Activated naive CD8-positive, alpha-beta T cell treated with anti-CD3 and anti-CD28 coated beads, Interleukin-2, amount 50 U/mL, for 16 hours (primary cell): ENCODE data around the gene ELMOD2.
A peak's percentile ranks its signal among the peaks of the same experiment; 100 is the strongest.
"Not testable (repeated sequence)": the region's sequence is repeated elsewhere in the genome, so short reads cannot be mapped to it uniquely, and the experiment has no call there.

Experiments
- DNase-seq: peaks from one replicate; pipeline ENCODE4 v3.0.0-alpha.2; 2020; ENCODE audit warnings: low read depth, low spot score

ELMOD2 gene, protein sequence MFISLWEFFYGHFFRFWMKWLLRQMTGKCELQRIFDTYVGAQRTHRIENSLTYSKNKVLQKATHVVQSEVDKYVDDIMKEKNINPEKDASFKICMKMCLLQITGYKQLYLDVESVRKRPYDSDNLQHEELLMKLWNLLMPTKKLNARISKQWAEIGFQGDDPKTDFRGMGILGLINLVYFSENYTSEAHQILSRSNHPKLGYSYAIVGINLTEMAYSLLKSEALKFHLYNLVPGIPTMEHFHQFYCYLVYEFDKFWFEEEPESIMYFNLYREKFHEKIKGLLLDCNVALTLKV

DNA sequence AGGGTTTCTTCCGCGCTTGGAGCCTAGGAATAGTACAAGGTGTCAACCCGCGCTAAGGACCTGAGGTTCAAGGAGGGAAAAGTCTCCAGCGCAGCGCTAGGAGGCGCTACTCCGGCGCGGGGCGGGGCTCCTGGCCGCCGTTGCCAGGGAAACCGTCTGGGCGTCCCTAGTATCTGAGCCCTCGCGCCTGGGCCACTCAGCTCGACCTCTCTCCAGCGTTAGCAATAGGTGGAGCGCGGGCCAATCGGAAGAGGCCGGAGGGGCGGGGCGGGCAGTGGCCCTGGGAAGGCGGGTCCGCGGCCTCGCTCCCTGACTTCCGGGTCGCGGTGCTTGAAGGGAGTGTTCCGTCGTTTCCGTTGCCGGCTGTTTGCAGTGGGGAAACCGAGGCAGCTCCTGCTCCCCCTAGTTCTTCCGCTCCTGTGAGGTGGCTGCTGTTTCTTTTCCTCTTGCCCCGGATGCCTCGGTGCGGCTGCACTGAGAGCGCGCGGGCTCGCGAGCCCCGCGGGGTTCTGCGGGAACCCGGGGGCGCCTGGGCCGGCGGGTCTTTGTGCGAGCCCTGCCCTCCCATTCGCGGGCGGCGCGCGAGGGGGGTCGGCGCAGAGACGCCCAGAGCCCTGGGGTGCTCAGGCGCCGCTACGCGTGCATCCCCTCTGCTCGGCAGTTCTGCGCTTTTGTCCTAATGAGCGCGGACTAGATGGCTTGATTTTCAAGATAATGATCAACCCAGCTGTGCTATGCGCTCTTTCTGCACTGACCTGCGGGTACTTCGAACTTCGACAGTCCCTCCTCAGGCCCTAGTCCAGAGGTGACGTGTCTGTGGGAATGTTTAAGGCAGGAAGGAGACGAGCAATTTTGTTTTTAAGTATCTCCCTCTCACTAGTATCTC lies at the start of gene ELMOD2:
Gene ELMOD2, plus strand, starts transcription at position 312 of the 886 bp plus-strand sequence. CDS start 1,261 bp downstream, outside the sequence.
- DNase-seq, result peak; percentile 92

DNA sequence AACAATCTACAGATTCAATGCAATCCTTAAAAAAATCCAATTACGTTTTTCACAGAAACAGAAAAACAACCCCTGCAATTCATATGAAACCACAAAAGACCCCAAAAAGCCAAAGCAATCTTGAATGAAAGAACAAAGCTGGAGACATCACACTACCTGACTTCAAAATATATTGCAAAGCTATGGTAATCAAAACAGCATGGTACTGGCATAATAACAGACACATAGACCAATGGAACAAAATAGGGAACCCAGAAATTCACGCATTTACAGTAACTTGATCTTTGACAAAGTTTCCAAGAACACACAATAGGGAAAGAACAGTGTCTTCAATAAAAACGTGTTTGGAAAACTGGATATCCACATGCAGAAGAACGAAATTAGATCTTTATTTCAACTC lies 40.5 kb upstream of the ELMOD2 start:
- no peak for DNase-seq

DNA sequence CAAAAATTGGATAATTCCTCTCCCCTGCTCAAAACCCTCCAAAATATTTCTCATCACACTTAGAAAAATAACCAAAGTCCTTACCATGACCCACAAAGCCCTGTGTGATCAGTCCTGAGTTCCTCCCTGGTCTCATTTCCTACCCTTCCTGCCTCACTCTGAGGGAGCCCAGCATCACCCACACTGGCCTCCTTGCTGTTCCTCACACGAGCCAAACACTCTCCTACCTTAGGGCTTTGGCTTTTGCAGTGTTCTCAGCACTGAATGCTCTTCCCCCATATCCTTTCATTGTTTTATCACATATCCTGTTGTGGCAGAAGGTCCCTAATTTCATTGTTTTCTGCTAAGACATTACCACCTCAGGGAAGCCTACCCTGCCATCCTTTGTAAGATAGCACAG lies 38.0 kb upstream of the ELMOD2 start:
- no peak for DNase-seq

DNA sequence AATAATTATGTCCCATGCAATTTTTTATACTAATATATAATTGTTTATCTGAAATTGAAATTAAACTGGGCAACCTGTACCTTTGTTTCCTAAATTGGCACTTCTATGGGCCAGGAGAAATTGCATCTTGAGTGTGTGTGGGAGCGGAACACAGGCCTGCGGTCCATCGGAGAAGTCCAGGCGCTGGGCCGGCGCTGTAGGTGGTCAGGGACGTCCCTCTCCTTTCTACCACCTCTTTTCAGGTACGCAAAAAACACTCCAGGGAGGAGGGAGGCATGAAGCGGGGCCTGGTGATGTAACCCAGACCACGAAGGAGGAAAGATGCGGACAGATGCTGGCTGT lies 26.6 kb upstream of the ELMOD2 start:
- DNase-seq, result no peak

DNA sequence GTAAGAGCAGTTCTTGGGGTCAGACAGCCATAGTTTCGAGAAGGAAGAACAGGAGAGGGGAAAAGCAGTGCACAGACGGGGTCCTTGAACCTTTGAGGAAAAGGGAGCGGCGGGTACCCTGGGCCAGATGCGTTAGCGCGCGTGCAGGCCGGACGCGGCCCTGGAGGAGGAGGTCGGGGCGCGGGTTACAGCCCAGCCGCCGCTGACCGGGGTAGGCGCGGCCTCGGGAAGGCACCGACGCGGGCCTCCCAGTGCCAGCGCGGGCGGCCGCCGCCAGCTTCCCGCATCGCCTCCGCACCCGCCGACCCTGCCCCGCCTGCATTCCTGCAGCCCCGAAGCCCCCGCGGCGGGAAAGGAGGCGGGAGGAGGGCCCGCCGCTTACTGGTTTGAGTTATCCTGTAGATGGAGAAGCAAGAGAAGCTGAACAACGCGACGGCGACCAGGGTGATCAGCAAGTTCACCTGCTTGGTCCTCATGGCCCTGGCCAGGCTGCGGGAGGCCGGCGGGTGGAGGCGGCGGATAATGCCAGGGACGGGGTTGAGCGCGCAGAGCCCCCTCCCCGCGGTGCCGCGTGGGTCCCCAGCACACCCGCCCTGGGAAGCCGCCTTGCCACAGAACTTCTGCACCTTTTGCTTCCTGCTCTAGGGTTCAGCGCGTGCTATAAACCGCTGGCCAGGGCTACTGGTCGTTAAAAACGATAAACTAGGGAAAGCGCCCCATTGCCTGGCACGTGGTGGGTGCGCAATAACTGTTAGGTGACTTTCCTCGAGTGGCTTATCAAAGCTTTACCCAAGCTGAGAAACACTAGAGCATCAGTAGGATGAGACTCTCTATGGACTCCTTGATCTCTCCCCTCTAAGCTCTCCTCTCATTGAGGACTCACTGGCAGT lies 26.0 kb upstream of the ELMOD2 start, which contains the start of gene MGAT4D:
Gene MGAT4D, minus strand, starts transcription at position 547 of the 890 bp plus-strand sequence. Its CDS starts 71 bp downstream, at position 476.
- DNase-seq, result no peak

DNA sequence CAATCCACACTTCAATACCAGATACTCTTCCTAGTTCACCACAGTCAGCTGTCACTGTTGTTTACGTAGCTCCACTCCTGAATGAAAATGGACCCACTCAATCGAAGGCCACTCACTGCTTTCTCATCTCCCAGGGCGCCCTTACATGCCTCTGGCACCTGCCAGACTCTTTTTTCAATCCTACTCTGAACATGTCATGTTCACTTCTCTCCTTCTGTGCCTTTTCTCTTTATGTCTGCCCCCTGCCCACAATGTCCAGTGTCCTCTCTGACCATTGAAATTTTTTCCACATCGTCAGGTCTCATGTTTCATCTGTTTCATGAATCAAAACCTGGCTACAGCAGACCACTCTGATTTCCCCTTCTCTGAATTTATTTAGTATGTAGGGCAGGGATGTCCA lies 24.6 kb upstream of the ELMOD2 start:
- no peak for DNase-seq

DNA sequence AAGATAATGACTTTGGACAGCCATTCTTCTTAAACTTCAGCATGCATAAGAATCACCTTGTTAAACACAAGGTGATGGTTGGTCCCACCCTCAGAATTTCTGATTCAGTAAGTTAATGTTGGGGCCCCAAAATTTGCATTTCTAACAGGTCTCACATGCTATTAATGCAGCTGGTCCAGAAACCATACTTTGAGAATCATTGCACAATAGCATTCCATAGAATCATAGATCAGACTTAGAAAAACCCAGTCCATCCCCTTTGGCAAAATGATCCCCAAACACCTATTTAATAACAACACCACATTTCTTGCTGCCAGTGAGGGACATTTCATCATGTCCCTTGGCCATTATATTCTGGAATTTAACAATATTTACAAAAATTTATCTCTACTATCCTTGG lies 19.7 kb upstream of the ELMOD2 start:
- DNase-seq, result no peak

DNA sequence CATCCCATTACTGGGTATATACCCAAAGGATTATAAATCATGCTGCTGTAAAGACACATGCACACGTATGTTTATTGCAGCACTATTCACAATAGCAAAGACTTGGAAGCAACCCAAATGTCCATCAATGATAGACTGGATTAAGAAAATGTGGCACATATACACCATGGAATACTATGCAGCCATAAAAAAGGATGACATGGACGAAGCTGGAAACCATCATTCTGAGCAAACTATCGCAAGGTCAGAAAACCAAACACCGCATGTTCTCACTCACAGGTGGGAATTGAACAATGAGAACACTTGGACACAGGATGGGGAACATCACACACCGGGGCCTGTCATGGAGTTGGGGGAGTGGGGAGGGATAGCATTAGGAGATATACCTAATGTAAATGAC lies 10.2 kb upstream of the ELMOD2 start:
- DNase-seq, result not testable (repeated sequence)

DNA sequence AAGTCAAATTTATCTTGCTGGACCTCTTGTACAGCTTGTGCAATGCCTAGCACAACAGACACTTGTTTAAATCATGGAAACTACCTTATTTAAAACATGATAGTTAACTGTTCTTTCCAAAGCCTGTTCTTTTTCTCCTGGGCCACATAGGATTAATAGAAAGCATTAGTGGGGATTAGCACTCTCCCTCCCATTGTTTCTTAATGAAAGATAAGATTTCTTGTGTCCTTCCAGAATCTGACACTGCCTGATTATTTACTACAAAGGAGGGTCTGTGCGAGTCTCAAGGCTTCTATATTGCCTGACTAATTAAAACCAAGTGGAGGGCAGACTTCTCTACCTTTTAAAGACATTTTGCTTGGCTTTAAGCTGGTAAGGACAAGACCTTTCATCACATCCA lies 8.5 kb upstream of the ELMOD2 start:
- DNase-seq, result no peak

DNA sequence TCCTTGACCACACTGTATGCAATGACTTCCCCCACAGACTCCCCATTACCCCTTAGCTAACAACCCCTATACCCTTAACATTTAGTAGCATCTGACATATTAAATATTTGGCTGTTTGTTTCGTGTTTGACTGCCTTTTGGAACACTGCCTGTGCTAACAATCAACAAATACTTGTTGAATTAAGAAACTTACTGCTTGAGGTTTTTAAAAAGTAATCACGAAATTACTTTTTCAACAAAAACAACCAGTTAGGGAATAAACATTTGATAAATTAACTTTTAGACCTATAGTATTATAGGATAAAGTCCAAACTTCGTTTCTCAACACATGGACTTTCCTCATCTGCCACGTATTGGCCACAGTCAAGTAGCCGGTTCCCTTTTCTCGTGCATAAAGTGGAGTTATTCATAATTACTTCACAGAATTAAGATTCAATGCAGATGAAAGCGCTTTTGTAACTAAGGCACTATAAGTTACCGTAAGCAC lies 555 bp upstream of the ELMOD2 start:
- DNase-seq, result no peak

DNA sequence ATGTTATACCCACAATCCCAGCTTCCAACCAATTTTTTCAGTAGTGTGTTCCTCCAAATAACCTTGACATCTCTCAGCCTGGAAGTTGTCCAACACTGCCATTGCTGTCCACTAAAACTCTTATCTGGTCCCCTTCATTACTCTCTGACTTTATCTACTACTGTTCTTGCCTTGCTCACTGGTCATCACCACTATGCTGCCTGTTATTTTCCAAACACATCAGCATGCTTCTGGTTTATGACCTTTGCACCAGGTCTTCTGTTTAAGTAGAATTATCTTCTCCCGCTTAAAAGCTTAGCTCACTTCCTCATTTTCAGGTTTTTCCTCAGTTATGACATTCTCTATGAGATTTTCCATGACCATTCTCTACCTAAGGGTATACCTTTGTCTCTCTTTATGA lies 5.5 kb downstream of the ELMOD2 start:
- no peak for DNase-seq

DNA sequence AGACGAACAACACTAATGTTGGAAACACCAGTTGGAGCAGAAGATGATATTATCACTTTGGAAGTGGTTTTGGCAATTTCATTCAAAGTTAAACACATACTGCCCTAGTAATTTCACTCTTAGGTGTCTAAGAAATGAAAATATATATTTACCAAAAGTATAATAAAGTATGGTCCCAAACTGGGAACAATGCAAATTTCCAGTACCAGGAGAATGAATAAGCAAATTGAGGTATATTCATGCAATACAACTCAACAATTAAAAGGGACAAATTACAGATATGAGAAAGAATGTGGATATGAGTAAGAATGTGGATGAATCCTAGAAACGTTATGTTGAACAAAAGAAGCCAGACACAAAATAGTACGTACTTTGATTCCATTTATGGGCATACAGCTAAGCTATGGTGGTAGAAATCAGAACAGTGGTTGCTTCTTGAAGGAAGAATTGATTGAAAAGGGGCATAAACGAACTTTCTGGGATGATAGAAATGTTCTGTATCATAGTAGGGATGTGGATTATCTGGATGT lies 10.0 kb downstream of the ELMOD2 start:
- DNase-seq, result no peak

DNA sequence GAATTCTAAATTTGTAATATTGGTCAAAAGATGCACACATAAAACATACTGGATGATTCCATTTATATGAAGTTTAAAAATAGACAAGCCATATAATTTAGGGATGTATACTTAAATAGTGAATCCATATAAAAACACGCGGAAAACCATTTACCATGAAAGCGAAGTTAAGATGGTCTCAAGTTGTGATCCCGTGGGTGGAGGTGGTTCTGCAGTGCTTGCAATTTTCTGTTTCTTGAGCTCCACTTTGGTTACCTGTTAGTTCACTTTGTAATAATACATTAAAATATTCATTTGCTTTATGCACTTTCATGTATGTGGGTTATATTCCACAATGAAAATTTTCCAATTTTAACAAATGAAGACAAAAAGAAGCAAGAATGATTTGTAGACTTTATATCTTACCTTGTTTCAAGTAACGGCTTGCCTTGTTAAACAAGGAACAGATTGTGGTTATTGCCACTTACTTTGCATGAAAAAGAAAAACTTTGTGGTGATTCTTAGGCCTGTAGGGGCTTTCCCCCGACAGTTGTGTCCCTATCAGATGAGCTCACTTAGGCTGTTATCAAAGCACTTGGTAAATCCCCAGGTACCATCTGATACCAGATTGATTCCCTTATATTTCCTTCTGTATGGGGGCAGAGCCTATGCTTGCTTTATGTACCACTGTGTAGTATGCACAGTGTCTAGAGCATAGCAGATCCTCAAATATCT lies 32.6 kb downstream of the ELMOD2 start:
- no peak for DNase-seq

DNA sequence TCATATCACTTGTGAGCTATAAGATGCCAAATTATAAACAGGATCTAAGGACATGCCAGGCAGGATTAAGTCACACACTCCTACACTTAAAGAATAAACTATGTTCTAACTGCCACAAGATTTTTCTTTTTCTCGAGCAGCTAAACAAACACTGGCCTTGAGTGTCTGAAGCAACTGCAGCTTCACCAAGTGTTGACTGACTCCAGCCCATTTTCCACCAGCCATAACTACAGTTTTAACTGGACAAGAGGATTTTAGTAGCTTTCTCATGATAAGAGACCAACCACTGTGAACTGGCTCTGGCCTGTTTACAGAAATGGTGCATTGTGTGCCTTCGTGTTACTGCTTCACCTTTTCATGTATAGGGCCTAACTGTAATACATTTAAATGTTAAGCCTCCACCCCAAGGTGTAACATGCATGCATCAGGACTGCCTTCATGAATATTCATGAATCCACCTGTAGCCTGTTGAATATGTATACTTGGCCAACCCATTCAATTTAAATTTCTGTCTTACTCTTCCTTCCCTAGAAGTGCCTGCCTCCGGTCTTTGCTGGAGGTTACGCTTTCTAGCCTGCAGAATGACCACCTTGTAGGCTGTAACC lies 34.0 kb downstream of the ELMOD2 start:
- DNase-seq, result no peak

DNA sequence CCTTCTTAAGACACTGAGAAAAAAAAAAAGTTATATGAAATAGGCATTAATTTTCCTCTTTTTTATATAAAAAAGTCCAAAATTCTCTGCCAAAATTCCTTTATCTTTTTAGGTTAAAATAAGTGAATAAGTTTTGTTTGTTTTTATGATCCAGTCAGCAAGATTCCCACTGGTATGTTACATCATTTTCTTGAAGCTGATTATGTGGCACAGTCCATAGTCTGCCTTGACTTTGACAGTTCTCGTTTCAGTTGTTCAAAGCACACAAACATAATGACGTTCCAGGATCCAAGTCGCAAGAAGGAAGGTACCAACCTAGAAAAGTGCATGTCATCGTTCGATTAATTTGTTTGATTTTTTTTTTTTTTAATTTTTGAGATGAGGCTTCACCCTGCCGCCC lies 35.7 kb downstream of the ELMOD2 start:
- DNase-seq, result no peak

DNA sequence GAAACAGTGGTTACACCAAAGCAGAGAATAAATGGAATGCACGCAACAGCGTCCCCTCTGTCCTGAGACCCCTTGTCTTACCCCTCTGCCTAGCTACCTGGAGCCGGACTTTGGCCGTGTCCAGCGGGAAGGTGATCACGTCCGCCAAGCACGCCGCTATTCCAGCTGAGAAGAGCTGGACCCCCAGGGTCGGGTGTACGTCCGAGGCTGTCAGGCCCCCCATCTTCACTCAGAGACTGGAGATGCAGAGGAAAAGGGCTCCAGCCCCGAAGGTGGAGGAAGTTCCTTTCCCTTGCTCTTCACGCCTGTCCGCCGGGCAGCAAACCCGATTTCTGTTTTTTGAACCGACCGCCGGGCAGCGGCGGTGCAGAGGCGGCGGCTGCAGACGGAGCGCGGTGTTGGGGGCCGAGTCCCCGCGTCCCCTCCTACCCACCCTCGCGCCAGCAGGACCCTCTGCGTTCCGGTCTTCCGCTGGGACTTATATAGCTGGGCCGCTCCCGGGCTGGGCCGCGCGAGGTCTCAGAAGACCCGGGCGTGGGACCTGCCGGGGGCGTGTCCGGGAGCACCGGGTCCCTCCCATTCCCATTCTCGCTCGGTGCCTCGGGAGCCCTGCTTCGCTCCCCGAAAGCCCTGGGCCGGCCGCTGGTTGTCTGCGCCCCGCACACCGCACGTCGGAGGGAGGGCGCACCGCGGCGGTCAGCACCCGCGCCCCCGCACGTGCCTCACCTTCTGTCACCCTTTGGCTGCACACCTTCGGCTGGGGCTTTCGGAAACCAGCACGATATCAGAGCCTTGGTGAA lies 44.7 kb downstream of the ELMOD2 start, which contains the start of gene UCP1:
Gene UCP1, minus strand, starts transcription at position 455 of the 800 bp plus-strand sequence. Its CDS starts 232 bp downstream, at position 223.
- DNase-seq, result no peak

DNA sequence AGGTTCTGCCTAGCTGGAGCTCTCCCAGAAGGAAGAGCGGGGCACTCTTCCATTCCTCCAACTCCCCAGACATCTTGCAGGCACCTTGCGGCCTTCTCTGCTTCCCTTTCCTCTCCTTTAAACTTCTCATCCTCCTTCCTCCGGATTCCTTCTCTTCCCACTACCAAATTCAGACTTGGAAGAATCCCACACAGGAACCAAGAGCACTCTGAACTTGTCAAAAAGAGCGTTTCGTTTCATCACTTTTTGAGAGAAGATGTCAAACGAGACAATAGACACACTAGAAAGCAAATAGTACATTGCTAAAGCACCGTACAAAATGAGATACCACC lies 45.3 kb downstream of the ELMOD2 start:
- no peak for DNase-seq

DNA sequence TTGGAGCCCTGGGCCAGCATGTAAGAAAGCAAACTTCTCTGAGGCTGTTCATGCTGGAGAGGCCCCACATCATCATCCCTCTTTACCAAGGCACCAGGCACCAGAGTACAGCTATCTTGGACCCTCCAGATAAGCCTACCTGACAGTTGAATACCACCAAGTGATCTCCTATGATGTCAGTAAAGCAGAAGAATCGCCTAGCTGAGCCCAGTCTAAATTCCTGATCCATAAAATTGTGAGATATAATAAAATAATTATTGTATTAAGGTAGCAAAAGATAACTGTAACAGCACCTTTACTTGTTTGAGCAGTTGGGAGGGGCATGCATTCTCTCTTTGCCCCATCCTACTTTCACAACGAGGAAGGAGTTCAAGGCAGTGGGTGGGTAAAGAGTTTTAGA lies 47.7 kb downstream of the ELMOD2 start:
- DNase-seq, result no peak

DNA sequence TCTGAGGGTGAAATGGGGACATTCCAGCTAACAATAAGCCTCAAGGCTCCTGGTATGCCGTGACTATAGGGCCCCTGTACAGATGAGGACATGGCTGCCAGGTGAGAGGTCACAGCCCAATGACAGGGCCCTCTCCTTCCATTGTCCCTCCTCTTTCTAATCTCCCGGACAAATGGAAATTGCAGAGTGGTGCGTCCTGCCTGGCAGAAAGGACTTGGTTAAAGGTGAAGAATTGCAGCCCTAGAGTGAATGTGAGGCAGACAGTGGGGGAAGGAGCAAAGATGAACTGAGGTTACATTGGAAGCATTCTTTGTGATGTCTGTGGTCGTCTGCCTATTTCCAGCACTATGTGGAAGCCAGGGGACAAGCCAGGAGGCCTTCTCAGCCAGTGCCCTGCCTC lies 51.5 kb downstream of the ELMOD2 start:
- DNase-seq, result no peak

DNA sequence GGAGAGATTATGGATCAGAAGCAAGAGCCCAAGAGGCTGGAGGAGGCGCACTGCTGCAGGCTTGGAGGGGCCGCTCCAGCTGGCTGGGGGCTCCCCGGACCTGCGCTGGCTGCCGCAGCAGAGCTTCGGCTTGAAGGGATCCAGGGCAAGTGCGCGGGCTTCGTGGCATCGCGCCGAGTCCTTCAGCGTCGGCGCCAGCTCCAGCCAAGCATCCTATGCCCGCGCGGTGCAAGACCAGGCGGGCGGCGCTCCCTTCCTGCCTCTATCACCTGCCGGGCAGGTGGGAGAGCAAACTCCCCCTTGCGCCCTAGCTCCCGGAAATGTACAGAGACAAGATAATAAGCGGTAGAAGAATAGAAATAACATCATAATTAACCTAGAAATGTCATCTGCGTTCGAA lies 55.3 kb downstream of the ELMOD2 start:
- no peak for DNase-seq
